ENCODE data around the gene MOBP.

MOBP gene

GRCh38 chr3:39501059-39501458 lies 33.6 kb downstream of the MOBP start:
- no peak for DNase-seq

GRCh38 chr3:39501968-39502837 lies 34.7 kb downstream of the MOBP start:
- DNase-seq = peak; percentile 49

- peak; percentile 71 for DNase-seq
These were observed 35.3 kb downstream of the MOBP start for GRCh38 chr3:39502838-39503145.

GRCh38 chr3:39505866-39506742 lies 38.6 kb downstream of the MOBP start:
- DNase-seq = no peak

- DNase-seq = no peak
These were observed 39.4 kb downstream of the MOBP start for GRCh38 chr3:39506863-39507262.

- DNase-seq = no peak
These were observed 46.4 kb downstream of the MOBP start for GRCh38 chr3:39513791-39514369.

- DNase-seq = peak; percentile 7
These were observed 48.4 kb downstream of the MOBP start for GRCh38 chr3:39515681-39516441.

GRCh38 chr3:39519103-39519502 lies 51.6 kb downstream of the MOBP start:
- no peak for DNase-seq

- no peak for DNase-seq
These were observed 52.2 kb downstream of the MOBP start for GRCh38 chr3:39519554-39520288.

GRCh38 chr3:39521456-39521855 lies 54.0 kb downstream of the MOBP start:
- DNase-seq = no peak

GRCh38 chr3:39524107-39524506 lies 56.6 kb downstream of the MOBP start:
- DNase-seq = peak; percentile 38

GRCh38 chr3:39528844-39529243 lies 61.4 kb downstream of the MOBP start:
- DNase-seq = no peak

- DNase-seq = no peak
These were observed 62.1 kb downstream of the MOBP start for GRCh38 chr3:39529577-39529976.

GRCh38 chr3:39531066-39531465 lies 63.6 kb downstream of the MOBP start:
- peak; percentile 7 for DNase-seq

GRCh38 chr3:39531665-39532064 lies 64.2 kb downstream of the MOBP start:
- DNase-seq = peak; percentile 70

GRCh38 chr3:39532777-39533176 lies 65.3 kb downstream of the MOBP start:
- no peak for DNase-seq

- DNase-seq = no peak
These were observed 65.7 kb downstream of the MOBP start for GRCh38 chr3:39533226-39533625.

- no peak for DNase-seq
These were observed 72.9 kb downstream of the MOBP start for GRCh38 chr3:39540162-39540921.

GRCh38 chr3:39541442-39541841 lies 74.0 kb downstream of the MOBP start:
- DNase-seq = no peak

- peak; percentile 43 for DNase-seq
These were observed 74.4 kb downstream of the MOBP start for GRCh38 chr3:39541917-39542329.

GRCh38 chr3:39542588-39542988 lies 75.1 kb downstream of the MOBP start:
- DNase-seq = no peak
